ENCODE data around the gene WHAMM.
"Not testable (repeated sequence)": the region's sequence is repeated elsewhere in the genome, so short reads cannot be mapped to it uniquely, and the experiment has no call there.

WHAMM gene

GRCh38 chr15:82839136-82839535 is 29.7 kb downstream of the WHAMM start:
- no peak for DNase-seq

GRCh38 chr15:82840166-82840565 is 30.7 kb downstream of the WHAMM start:
- DNase-seq: no peak

GRCh38 chr15:82843566-82843965 is 34.1 kb downstream of the WHAMM start:
- peak; percentile 46 for DNase-seq

- no peak for DNase-seq
Measured at GRCh38 chr15:82845686-82846085, 36.3 kb downstream of the WHAMM start.

- DNase-seq: no peak
Measured at GRCh38 chr15:82846621-82847020, 37.2 kb downstream of the WHAMM start.

- no peak for DNase-seq
Measured at GRCh38 chr15:82847703-82848102, 38.3 kb downstream of the WHAMM start.

- no peak for DNase-seq
Measured at GRCh38 chr15:82848241-82848993, 39.0 kb downstream of the WHAMM start.

- DNase-seq: peak; percentile 99
Measured at GRCh38 chr15:82849556-82850512, 40.4 kb downstream of the WHAMM start.

GRCh38 chr15:82850731-82851130 is 41.3 kb downstream of the WHAMM start:
- no peak for DNase-seq

- DNase-seq: no peak
Measured at GRCh38 chr15:82851306-82851850, 42.0 kb downstream of the WHAMM start.

GRCh38 chr15:82851981-82852511 is 42.6 kb downstream of the WHAMM start:
- DNase-seq: no peak

GRCh38 chr15:82852941-82853561 is 43.6 kb downstream of the WHAMM start:
- DNase-seq: peak; percentile 76

- DNase-seq: no peak
Measured at GRCh38 chr15:82854554-82854953, 45.1 kb downstream of the WHAMM start.

- DNase-seq: peak; percentile 81
Measured at GRCh38 chr15:82855286-82856100, 46.1 kb downstream of the WHAMM start.

GRCh38 chr15:82856397-82857170 is 47.2 kb downstream of the WHAMM start:
- no peak for DNase-seq

GRCh38 chr15:82858932-82859331 is 49.5 kb downstream of the WHAMM start:
- DNase-seq: no peak

GRCh38 chr15:82862886-82863285 is 53.5 kb downstream of the WHAMM start:
- DNase-seq: no peak

GRCh38 chr15:82864967-82865366 is 55.5 kb downstream of the WHAMM start:
- DNase-seq: no peak

GRCh38 chr15:82865581-82865980 is 56.2 kb downstream of the WHAMM start:
- not testable (repeated sequence) for DNase-seq

- DNase-seq: not testable (repeated sequence)
Measured at GRCh38 chr15:82865981-82866380, 56.6 kb downstream of the WHAMM start.

- peak; percentile 89 for DNase-seq
Measured at GRCh38 chr15:82870727-82871320, 61.4 kb downstream of the WHAMM start.
